HEK293 (cell line): ENCODE results near the gene EBP.

Experiments
- CTCF ChIA-PET: fragments of 350-600 bp; formaldehyde crosslinking; extraction: SDS; loops from one replicate; lab custom pipeline; 2021; ENCODE audit warnings: antibody characterized with exemption; lab: Yijun Ruan, JAX
- POLR2A ChIA-PET: fragments of 300-600 bp; formaldehyde crosslinking; extraction: SDS; loops from one replicate; lab custom pipeline; 2020; ENCODE audit warnings: antibody characterized with exemption, inconsistent platforms; lab: Yijun Ruan, JAX
- H3K27ac ChIP-seq: fragments of 200-500 bp; sonication (Bioruptor generic); 2 replicates; pipeline ENCODE4 v1.5.1; 2014; ENCODE audit warnings: low read depth, low read length, control low read depth, inconsistent platforms; ENCODE audit errors: extremely low read depth
- H3K36me3 ChIP-seq, 2 experiments: fragments of 200-500 bp in 1 of 2; sonication (Bioruptor generic) in 1 of 2; 1 replicate in 1 of 2; 2 replicates in 1 of 2; pipeline ENCODE4 v1.5.1; 2014 to 2017; ENCODE audit warnings: inconsistent platforms in 2 of 2, low read length in 2 of 2; ENCODE audit not compliant: control insufficient read depth in 2 of 2, insufficient read depth in 1 of 2
- H3K4me1 ChIP-seq: fragments of 200-500 bp; sonication (Bioruptor generic); 2 replicates; pipeline ENCODE4 v1.5.1; 2014; ENCODE audit warnings: mild to moderate bottlenecking, low read length, inconsistent platforms; ENCODE audit not compliant: control insufficient read depth, insufficient read depth
- H3K4me3 ChIP-seq: 2 replicates; pipeline ENCODE4 v1.5.1; 2011; ENCODE audit warnings: low read depth, mild to moderate bottlenecking, control low read depth, low read length, moderate library complexity
- H3K9me3 ChIP-seq: fragments of 200-500 bp; sonication (Bioruptor generic); 2 replicates; pipeline ENCODE4 v1.5.1; 2014; ENCODE audit warnings: low read depth, low read length, inconsistent platforms; ENCODE audit not compliant: control insufficient read depth, insufficient read depth
- FEZF1 ChIP-seq: fragments of 450-650 bp; formaldehyde crosslinking; IDR thresholded peaks from 2 replicates; pipeline ENCODE4 v1.5.1; 2016; ENCODE audit warnings: missing biosample characterization, missing genetic modification characterization
- HOXA7 ChIP-seq: sonication (generic); formaldehyde crosslinking; IDR thresholded peaks from 2 replicates; pipeline ENCODE4 v1.8.1; 2022; ENCODE audit warnings: missing genetic modification reagents, borderline replicate concordance
- HOXC10 ChIP-seq: sonication (generic); formaldehyde crosslinking; IDR thresholded peaks from 2 replicates; pipeline ENCODE4 v1.8.1; 2023; ENCODE audit warnings: mild to moderate bottlenecking, missing genetic modification reagents
- PRDM1 ChIP-seq: fragments of 450-650 bp; formaldehyde crosslinking; IDR thresholded peaks from 2 replicates; pipeline ENCODE4; 2016; ENCODE audit warnings: missing biosample characterization, missing genetic modification characterization
- RBAK ChIP-seq: fragments of 450-650 bp; formaldehyde crosslinking; IDR thresholded peaks from 2 replicates; pipeline ENCODE4 v1.5.1; 2016; ENCODE audit warnings: missing biosample characterization, missing genetic modification characterization
- REPIN1 ChIP-seq: fragments of 450-650 bp; formaldehyde crosslinking; IDR thresholded peaks from 2 replicates; pipeline ENCODE4 v1.5.1; 2017; ENCODE audit warnings: missing biosample characterization, missing genetic modification characterization, low read depth
- SP3 ChIP-seq: fragments of 450-650 bp; formaldehyde crosslinking; IDR thresholded peaks from 2 replicates; pipeline ENCODE4 v1.5.1; 2016; ENCODE audit warnings: missing biosample characterization, missing genetic modification characterization
- TCF7L2 ChIP-seq: IDR thresholded peaks from 2 replicates; pipeline ENCODE4 v1.6.1; 2011; ENCODE audit warnings: low read depth, mild to moderate bottlenecking, inconsistent platforms, low read length, moderate library complexity, borderline replicate concordance
- TRIM28 ChIP-seq: IDR thresholded peaks from 2 replicates; pipeline ENCODE4 v1.6.1; 2011; ENCODE audit warnings: low read length, control low read depth, borderline replicate concordance
- ZBTB21 ChIP-seq: fragments of 450-650 bp; formaldehyde crosslinking; IDR thresholded peaks from 2 replicates; pipeline ENCODE4 v1.5.1; 2017; ENCODE audit warnings: missing biosample characterization, missing genetic modification characterization
- ZEB2 ChIP-seq: fragments of 450-650 bp; formaldehyde crosslinking; IDR thresholded peaks from 2 replicates; pipeline ENCODE4 v1.5.1; 2016; ENCODE audit warnings: missing biosample characterization, missing genetic modification characterization
- ZFP69B ChIP-seq: fragments of 450-650 bp; formaldehyde crosslinking; IDR thresholded peaks from 2 replicates; pipeline ENCODE4 v1.5.1; 2016; ENCODE audit warnings: missing biosample characterization, missing genetic modification characterization
- ZNF175 ChIP-seq: fragments of 450-650 bp; formaldehyde crosslinking; IDR thresholded peaks from 2 replicates; pipeline ENCODE4 v1.5.1; 2016; ENCODE audit warnings: missing biosample characterization, missing genetic modification characterization
- ZNF23 ChIP-seq: fragments of 450-650 bp; formaldehyde crosslinking; IDR thresholded peaks from 2 replicates; pipeline ENCODE4 v1.5.1; 2016; ENCODE audit warnings: missing biosample characterization, missing genetic modification characterization, borderline replicate concordance
- ZNF248 ChIP-seq: fragments of 450-650 bp; formaldehyde crosslinking; IDR thresholded peaks from 2 replicates; pipeline ENCODE4 v1.5.1; 2017; ENCODE audit warnings: missing biosample characterization, missing genetic modification characterization
- ZNF302 ChIP-seq: fragments of 450-650 bp; formaldehyde crosslinking; IDR thresholded peaks from 2 replicates; pipeline ENCODE4 v1.5.1; 2016; ENCODE audit warnings: missing biosample characterization, missing genetic modification characterization, low read depth
- ZNF510 ChIP-seq: fragments of 450-650 bp; formaldehyde crosslinking; IDR thresholded peaks from 2 replicates; pipeline ENCODE4 v1.5.1; 2018; ENCODE audit warnings: mild to moderate bottlenecking, missing genetic modification characterization, missing biosample characterization; ENCODE audit not compliant: insufficient replicate concordance
- ZNF623 ChIP-seq: fragments of 450-650 bp; formaldehyde crosslinking; IDR thresholded peaks from 2 replicates; pipeline ENCODE4 v1.5.1; 2016; ENCODE audit warnings: missing biosample characterization, missing genetic modification characterization
- TF ChIP-seq, protein P1 (sequence below): fragments of 450-650 bp; formaldehyde crosslinking; IDR thresholded peaks from 2 replicates; pipeline ENCODE4 v1.5.1; 2016; ENCODE audit warnings: missing biosample characterization, missing genetic modification characterization
- TF ChIP-seq, protein P2 (sequence below): fragments of 450-650 bp; formaldehyde crosslinking; IDR thresholded peaks from 2 replicates; pipeline ENCODE4 v1.5.0; 2017; ENCODE audit warnings: missing biosample characterization, missing genetic modification characterization, borderline replicate concordance
- TF ChIP-seq, protein P3 (sequence below): fragments of 450-650 bp; IDR thresholded peaks from 2 replicates; pipeline ENCODE4 v1.5.1; 2018; ENCODE audit warnings: missing biosample characterization, mild to moderate bottlenecking, missing genetic modification characterization
- TF ChIP-seq, protein P4 (sequence below): fragments of 450-650 bp; formaldehyde crosslinking; IDR thresholded peaks from 2 replicates; pipeline ENCODE4 v1.5.1; 2016; ENCODE audit warnings: missing biosample characterization, missing genetic modification characterization, low read depth
- TF ChIP-seq, protein P5 (sequence below): fragments of 450-650 bp; formaldehyde crosslinking; IDR thresholded peaks from 2 replicates; pipeline ENCODE4 v1.5.1; 2016; ENCODE audit warnings: missing biosample characterization, missing genetic modification characterization

Gene EBP

DNA sequence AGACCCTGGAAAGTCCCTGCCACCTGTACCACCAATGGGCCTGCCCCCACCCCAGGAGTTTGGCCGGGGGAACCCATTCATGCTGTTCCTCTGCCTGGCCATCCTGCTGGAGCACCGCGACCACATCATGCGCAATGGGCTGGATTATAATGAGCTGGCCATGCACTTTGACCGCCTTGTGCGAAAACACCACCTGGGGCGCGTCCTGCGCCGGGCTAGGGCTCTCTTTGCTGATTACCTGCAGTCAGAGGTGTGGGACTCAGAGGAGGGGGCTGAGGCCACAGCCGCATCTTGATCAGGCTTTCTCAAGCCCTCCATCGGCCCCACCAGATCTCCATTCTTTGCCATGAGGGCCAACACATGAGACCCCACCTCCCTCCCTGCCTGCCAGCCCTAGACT is 39.1 kb downstream of the EBP start:
- TF ChIP-seq, protein P1, sequence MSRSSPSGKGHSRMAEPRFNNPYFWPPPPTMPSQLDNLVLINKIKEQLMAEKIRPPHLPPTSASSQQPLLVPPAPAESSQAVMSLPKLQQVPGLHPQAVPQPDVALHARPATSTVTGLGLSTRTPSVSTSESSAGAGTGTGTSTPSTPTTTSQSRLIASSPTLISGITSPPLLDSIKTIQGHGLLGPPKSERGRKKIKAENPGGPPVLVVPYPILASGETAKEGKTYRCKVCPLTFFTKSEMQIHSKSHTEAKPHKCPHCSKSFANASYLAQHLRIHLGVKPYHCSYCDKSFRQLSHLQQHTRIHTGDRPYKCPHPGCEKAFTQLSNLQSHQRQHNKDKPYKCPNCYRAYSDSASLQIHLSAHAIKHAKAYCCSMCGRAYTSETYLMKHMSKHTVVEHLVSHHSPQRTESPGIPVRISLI (tag by site-specific recombination), result no peak
- TF ChIP-seq, protein P2, sequence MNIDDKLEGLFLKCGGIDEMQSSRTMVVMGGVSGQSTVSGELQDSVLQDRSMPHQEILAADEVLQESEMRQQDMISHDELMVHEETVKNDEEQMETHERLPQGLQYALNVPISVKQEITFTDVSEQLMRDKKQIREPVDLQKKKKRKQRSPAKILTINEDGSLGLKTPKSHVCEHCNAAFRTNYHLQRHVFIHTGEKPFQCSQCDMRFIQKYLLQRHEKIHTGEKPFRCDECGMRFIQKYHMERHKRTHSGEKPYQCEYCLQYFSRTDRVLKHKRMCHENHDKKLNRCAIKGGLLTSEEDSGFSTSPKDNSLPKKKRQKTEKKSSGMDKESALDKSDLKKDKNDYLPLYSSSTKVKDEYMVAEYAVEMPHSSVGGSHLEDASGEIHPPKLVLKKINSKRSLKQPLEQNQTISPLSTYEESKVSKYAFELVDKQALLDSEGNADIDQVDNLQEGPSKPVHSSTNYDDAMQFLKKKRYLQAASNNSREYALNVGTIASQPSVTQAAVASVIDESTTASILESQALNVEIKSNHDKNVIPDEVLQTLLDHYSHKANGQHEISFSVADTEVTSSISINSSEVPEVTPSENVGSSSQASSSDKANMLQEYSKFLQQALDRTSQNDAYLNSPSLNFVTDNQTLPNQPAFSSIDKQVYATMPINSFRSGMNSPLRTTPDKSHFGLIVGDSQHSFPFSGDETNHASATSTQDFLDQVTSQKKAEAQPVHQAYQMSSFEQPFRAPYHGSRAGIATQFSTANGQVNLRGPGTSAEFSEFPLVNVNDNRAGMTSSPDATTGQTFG (tag by site-specific recombination), result no peak
- no peak for TF ChIP-seq ZNF302 (tag by site-specific recombination)
- peaks cover 0 to 54% of the 10 kb centered on the region in 2 experiments; a peak in 2 of 3 replicates for H3K36me3 ChIP-seq
- no peaks in the 10 kb centered on the region for H3K4me1 ChIP-seq
- H3K9me3 ChIP-seq, result no peaks in the 10 kb centered on the region
- ChIA-PET POLR2A (interaction anchor here (1.2 kb wide), 1 partner anchor 14 kb away, joined by 4 read pairs; no protein-coding TSS in a partner anchor), CTCF (no interaction called here)
- no peak overlapping the region for H3K4me3 ChIP-seq
- no peak overlapping the region for H3K27ac ChIP-seq

DNA sequence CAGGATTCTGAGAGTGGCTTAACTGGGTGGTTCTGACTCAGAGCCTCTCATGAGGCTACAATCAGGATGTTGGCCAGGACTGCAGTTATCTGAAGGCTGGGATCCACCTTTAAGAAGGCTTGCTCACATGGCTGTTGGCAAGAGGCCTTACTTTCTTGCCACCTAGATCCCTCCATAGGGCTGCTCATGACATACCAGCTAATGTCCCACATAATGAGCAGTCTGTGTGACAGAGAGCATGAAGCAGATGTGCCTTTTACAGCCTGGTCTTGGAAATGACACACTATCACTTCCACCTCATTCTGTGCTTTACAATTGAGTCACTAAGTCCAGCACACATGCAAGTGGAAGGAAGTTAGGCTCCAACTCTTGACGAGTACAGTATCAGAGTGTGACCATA is 48.4 kb downstream of the EBP start:
- Histone ChIP-seq H3K9me3 (no peaks in the 10 kb centered on the region), H3K4me1 (no peaks in the 10 kb centered on the region), H3K27ac (no peak overlapping the region)
- ChIA-PET POLR2A (interaction anchor here (0.6 kb wide), 1 partner anchor 599 kb away, joined by 3 read pairs; no protein-coding TSS in a partner anchor), CTCF (no interaction called here)
- TF ChIP-seq TRIM28, result no peak
- TF ChIP-seq, protein P3, sequence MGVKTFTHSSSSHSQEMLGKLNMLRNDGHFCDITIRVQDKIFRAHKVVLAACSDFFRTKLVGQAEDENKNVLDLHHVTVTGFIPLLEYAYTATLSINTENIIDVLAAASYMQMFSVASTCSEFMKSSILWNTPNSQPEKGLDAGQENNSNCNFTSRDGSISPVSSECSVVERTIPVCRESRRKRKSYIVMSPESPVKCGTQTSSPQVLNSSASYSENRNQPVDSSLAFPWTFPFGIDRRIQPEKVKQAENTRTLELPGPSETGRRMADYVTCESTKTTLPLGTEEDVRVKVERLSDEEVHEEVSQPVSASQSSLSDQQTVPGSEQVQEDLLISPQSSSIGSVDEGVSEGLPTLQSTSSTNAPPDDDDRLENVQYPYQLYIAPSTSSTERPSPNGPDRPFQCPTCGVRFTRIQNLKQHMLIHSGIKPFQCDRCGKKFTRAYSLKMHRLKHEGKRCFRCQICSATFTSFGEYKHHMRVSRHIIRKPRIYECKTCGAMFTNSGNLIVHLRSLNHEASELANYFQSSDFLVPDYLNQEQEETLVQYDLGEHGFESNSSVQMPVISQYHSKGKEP (tag by site-specific recombination), result no peak
- peak; percentile 83 for TF ChIP-seq FEZF1 (tag by site-specific recombination)
- TF ChIP-seq, all 188 proteins: peak for 1
- Histone ChIP-seq H3K4me3 (no peak overlapping the region), H3K36me3 (peaks cover 0 to 1% of the 10 kb centered on the region in 2 experiments; a peak in 2 of 3 replicates)

DNA sequence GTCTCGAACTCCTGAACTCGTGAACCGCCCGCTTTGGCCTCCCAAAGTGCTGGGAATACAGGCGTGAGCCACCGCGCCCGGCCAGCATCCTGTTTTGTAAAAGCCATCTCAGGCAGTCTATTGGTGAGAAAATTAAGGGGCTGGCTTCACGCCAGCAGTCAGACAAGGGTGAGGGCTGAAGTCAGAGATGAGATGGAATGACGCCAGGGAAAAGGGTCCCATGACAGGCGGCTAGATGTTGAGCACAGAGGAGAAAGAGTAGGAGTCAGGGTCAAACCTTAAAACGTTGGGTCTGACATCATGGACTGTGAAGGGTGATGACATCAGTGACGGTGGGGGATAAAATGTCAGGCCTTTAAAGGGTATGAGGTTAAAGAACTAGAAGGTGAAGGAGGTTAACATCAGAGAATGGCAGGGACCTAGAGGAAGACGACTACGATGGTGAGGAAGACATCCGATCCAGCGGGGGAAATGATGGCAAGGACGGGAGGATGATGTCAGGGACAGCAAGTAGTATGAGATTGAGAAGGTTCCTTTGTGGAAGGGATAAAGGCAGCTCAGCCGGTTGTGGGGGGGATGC is 52.2 kb downstream of the EBP start:
- CTCF ChIA-PET, result no interaction called here
- Histone ChIP-seq H3K36me3 (peaks cover 8 to 38% of the 10 kb centered on the region in 2 experiments), H3K4me3 (peak overlapping the region; percentile 80), H3K27ac (peak overlapping the region; percentile 20; the same call in 1 of the 2 replicates), H3K9me3 (no peaks in the 10 kb centered on the region), H3K4me1 (peaks cover 3% of the 10 kb centered on the region; the same call in 1 of the 2 replicates)
- POLR2A ChIA-PET, result interaction anchor here (0.8 to 1.7 kb wide), 8 partner anchors 8 to 164 kb away, joined by 3 to 8 read pairs (median 4); partner anchors contain the start of gene TBC1D25
- no peak for TF ChIP-seq ZNF623 (tag by site-specific recombination)
- no peak for TF ChIP-seq HOXC10 (CRISPR knock-in tag)
- no peak for TF ChIP-seq ZNF510 (tag by site-specific recombination)
- no peak for TF ChIP-seq SP3 (tag by site-specific recombination)
- TF ChIP-seq, protein P4, sequence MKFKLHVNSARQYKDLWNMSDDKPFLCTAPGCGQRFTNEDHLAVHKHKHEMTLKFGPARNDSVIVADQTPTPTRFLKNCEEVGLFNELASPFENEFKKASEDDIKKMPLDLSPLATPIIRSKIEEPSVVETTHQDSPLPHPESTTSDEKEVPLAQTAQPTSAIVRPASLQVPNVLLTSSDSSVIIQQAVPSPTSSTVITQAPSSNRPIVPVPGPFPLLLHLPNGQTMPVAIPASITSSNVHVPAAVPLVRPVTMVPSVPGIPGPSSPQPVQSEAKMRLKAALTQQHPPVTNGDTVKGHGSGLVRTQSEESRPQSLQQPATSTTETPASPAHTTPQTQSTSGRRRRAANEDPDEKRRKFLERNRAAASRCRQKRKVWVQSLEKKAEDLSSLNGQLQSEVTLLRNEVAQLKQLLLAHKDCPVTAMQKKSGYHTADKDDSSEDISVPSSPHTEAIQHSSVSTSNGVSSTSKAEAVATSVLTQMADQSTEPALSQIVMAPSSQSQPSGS, result peak; percentile 97
- no peak for TF ChIP-seq ZNF175 (tag by site-specific recombination)
- TF ChIP-seq, protein P5, sequence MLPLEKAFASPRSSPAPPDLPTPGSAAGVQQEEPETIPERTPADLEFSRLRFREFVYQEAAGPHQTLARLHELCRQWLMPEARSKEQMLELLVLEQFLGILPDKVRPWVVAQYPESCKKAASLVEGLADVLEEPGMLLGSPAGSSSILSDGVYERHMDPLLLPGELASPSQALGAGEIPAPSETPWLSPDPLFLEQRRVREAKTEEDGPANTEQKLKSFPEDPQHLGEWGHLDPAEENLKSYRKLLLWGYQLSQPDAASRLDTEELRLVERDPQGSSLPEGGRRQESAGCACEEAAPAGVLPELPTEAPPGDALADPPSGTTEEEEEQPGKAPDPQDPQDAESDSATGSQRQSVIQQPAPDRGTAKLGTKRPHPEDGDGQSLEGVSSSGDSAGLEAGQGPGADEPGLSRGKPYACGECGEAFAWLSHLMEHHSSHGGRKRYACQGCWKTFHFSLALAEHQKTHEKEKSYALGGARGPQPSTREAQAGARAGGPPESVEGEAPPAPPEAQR (tag by site-specific recombination), result no peak
- no peak for TF ChIP-seq PRDM1 (tag by site-specific recombination)
- TF ChIP-seq REPIN1 (tag by site-specific recombination), result no peak
- no peak for TF ChIP-seq ZEB2 (tag by site-specific recombination)
- no peak for TF ChIP-seq RBAK (tag by site-specific recombination)
- no peak for TF ChIP-seq TCF7L2
- TF ChIP-seq ZNF23 (tag by site-specific recombination), result no peak
- peak; percentile 99 for TF ChIP-seq ZBTB21 (tag by site-specific recombination)
- no peak for TF ChIP-seq HOXA7 (CRISPR knock-in tag)
- TF ChIP-seq ZNF248, result no peak
- TF ChIP-seq ZFP69B (tag by site-specific recombination), result peak; percentile 88
